H9 (cell line): Measurements from ENCODE around the gene ZNF804A. TPM values are rescaled to one million over a fixed set of nuclear protein-coding genes. Genes with fewer than 3 reads are reported as not detected.

Experiments
- DNase-seq: peaks from one replicate; pipeline ENCODE4 v3.0.0-alpha.2; 2017
- H2AFZ ChIP-seq: one replicate; pipeline ENCODE4 v1.6.1; 2013; ENCODE audit warnings: mild to moderate bottlenecking, low read length, control low read depth, moderate library complexity
- H2AK5ac ChIP-seq: 2 replicates; pipeline ENCODE4 v1.6.1; 2013; ENCODE audit warnings: low read length, control low read depth, mixed read lengths; ENCODE audit not compliant: insufficient read length
- H2BK120ac ChIP-seq: one replicate; pipeline ENCODE4 v1.6.1; 2013; ENCODE audit warnings: low read depth, mild to moderate bottlenecking, low read length, control low read depth, inconsistent platforms; ENCODE audit not compliant: poor library complexity, severe bottlenecking
- H2BK12ac ChIP-seq: 2 replicates; pipeline ENCODE4 v1.6.1; 2013; ENCODE audit warnings: low read length, control low read depth, mixed read lengths, low read depth; ENCODE audit not compliant: insufficient read length
- H2BK15ac ChIP-seq: 2 replicates; pipeline ENCODE4 v1.6.1; 2013; ENCODE audit warnings: low read depth, low read length, control low read depth
- H2BK20ac ChIP-seq: one replicate; pipeline ENCODE4 v1.6.1; 2013; ENCODE audit warnings: low read depth, mild to moderate bottlenecking, low read length, control low read depth, inconsistent platforms; ENCODE audit not compliant: poor library complexity, severe bottlenecking
- H2BK5ac ChIP-seq: 2 replicates; pipeline ENCODE4 v1.6.1; 2013; ENCODE audit warnings: low read length, control low read depth, mixed read lengths; ENCODE audit not compliant: insufficient read length
- H3K14ac ChIP-seq: 2 replicates; pipeline ENCODE4 v1.6.1; 2013; ENCODE audit warnings: low read length, control low read depth; ENCODE audit not compliant: insufficient read depth
- H3K18ac ChIP-seq: 2 replicates; pipeline ENCODE4 v1.6.1; 2013; ENCODE audit warnings: low read depth, mild to moderate bottlenecking, mixed read lengths, low read length, control low read depth; ENCODE audit not compliant: insufficient read length
- H3K23ac ChIP-seq: 2 replicates; pipeline ENCODE4 v1.6.1; 2013; ENCODE audit warnings: low read length, control low read depth, mixed read lengths, low read depth; ENCODE audit not compliant: insufficient read length
- H3K23me2 ChIP-seq: 2 replicates; pipeline ENCODE4 v1.6.1; 2013; ENCODE audit warnings: low read depth, mild to moderate bottlenecking, mixed read lengths, low read length, control low read depth; ENCODE audit not compliant: insufficient read length, poor library complexity, severe bottlenecking
- H3K27ac ChIP-seq: 2 replicates; pipeline ENCODE4 v1.5.1; 2013; ENCODE audit warnings: low read length, control low read depth, mixed read lengths, low read depth; ENCODE audit not compliant: insufficient read length
- H3K27me3 ChIP-seq: 2 replicates; pipeline ENCODE4 v1.6.1; 2013; ENCODE audit warnings: low read length, control low read depth, inconsistent platforms; ENCODE audit not compliant: insufficient read depth
- H3K4ac ChIP-seq: 2 replicates; pipeline ENCODE4 v1.6.1; 2013; ENCODE audit warnings: low read depth, mild to moderate bottlenecking, control low read depth, inconsistent platforms, low read length, moderate library complexity
- H3K4me1 ChIP-seq: 2 replicates; pipeline ENCODE4 v1.6.1; 2013; ENCODE audit warnings: low read length, control low read depth, inconsistent platforms; ENCODE audit not compliant: insufficient read depth
- H3K4me2 ChIP-seq: 2 replicates; pipeline ENCODE4 v1.6.1; 2013; ENCODE audit warnings: low read length, control low read depth, mixed read lengths; ENCODE audit not compliant: insufficient read length, insufficient read depth
- H3K56ac ChIP-seq: 2 replicates; pipeline ENCODE4 v1.6.1; 2013; ENCODE audit warnings: low read depth, mild to moderate bottlenecking, mixed read lengths, low read length, control low read depth; ENCODE audit not compliant: insufficient read length
- H3K79me1 ChIP-seq: 2 replicates; pipeline ENCODE4 v1.6.1; 2013; ENCODE audit warnings: low read depth, mild to moderate bottlenecking, moderate library complexity, low read length, control low read depth, inconsistent platforms; ENCODE audit not compliant: insufficient read depth, poor library complexity, severe bottlenecking
- H3K79me2 ChIP-seq: 2 replicates; pipeline ENCODE4 v1.6.1; 2013; ENCODE audit warnings: low read length, control low read depth, inconsistent platforms; ENCODE audit not compliant: insufficient read depth
- H3K9ac ChIP-seq: 2 replicates; pipeline ENCODE4 v1.6.1; 2013; ENCODE audit warnings: low read length, control low read depth, mixed read lengths; ENCODE audit not compliant: insufficient read length; ENCODE audit errors: extremely low read depth
- H3K9me3 ChIP-seq: one replicate; pipeline ENCODE4 v1.6.1; 2013; ENCODE audit warnings: low read depth, low read length, inconsistent platforms; ENCODE audit not compliant: control insufficient read depth
- H3T11ph ChIP-seq: one replicate; pipeline ENCODE4 v1.6.1; 2013; ENCODE audit warnings: mild to moderate bottlenecking, low read length, control low read depth, inconsistent platforms
- H4K20me1 ChIP-seq: one replicate; pipeline ENCODE4 v1.6.1; 2013; ENCODE audit not compliant: control insufficient read depth, insufficient read length, insufficient read depth
- H4K5ac ChIP-seq: 2 replicates; pipeline ENCODE4 v1.6.1; 2013; ENCODE audit warnings: low read depth, mild to moderate bottlenecking, mixed read lengths, low read length, control low read depth; ENCODE audit not compliant: insufficient read length
- H4K8ac ChIP-seq: replicated peaks from 2 replicates; pipeline ENCODE4 v1.6.1; 2013; ENCODE audit warnings: low read length, control low read depth, mixed read lengths, low read depth; ENCODE audit not compliant: insufficient read length
- H4K91ac ChIP-seq: 2 replicates; pipeline ENCODE4 v1.6.1; 2013; ENCODE audit warnings: low read depth, mild to moderate bottlenecking, moderate library complexity, mixed read lengths, low read length, control low read depth; ENCODE audit not compliant: insufficient read length
- H3K27ac Mint-ChIP-seq, 3 experiments: 2 replicates in 2 of 3; 3 replicates in 1 of 3; pipeline ENCODE4 v1.8.0; 2020 to 2021; ENCODE audit warnings: mixed read lengths in 3 of 3, mild to moderate bottlenecking in 1 of 3, moderate library complexity in 1 of 3
- H3K27me3 Mint-ChIP-seq: 2 replicates; pipeline ENCODE4 v1.8.0; 2021; ENCODE audit warnings: low read depth, mild to moderate bottlenecking, moderate library complexity, mixed read lengths
- H3K36me3 Mint-ChIP-seq, 3 experiments: 2 replicates in 2 of 3; 3 replicates in 1 of 3; pipeline ENCODE4 v1.8.0; 2020 to 2021; ENCODE audit warnings: low read depth in 3 of 3, mixed read lengths in 3 of 3; ENCODE audit not compliant: insufficient read depth in 1 of 3
- H3K4me1 Mint-ChIP-seq, 2 experiments: 2 replicates each; pipeline ENCODE4 v1.8.0; 2020; ENCODE audit warnings: mixed read lengths in 2 of 2
- H3K4me3 Mint-ChIP-seq, 2 experiments: 2 replicates in 1 of 2; 3 replicates in 1 of 2; pipeline ENCODE4 v1.8.0; 2020 to 2021; ENCODE audit warnings: mild to moderate bottlenecking in 2 of 2, mixed read lengths in 2 of 2, moderate library complexity in 1 of 2
- H3K9me3 Mint-ChIP-seq, 2 experiments: 2 replicates in 1 of 2; 3 replicates in 1 of 2; pipeline ENCODE4 v1.8.0; 2020; ENCODE audit warnings: mild to moderate bottlenecking in 2 of 2, mixed read lengths in 2 of 2, moderate library complexity in 1 of 2
- CTCF ChIP-seq: fragments of 200-600 bp; sonication (generic); conservative IDR thresholded peaks from 3 replicates; pipeline ENCODE4 v1.8.0; 2021; ENCODE audit warnings: antibody characterized with exemption, mild to moderate bottlenecking
- total RNA-seq: library from RNA; stranded (reverse); gene quantifications from 2 replicates; pipeline ENCODE4 v1.2.1, GENCODE V29; 2021

ZNF804A gene
- total RNA-seq, 1 experiment from 2014 or later: not detected

GRCh38 chr2:184945824-184946223 is 347.5 kb downstream of the ZNF804A start:
- Histone ChIP-seq H4K5ac (no peak overlapping the region), H2BK5ac (no peak overlapping the region), H3K79me2 (no peaks in the 10 kb centered on the region; the same call in 1 of the 2 replicates), H4K91ac (no peak overlapping the region), H3K14ac (no peak overlapping the region), H2BK20ac (no peak overlapping the region), H2AFZ (no peak overlapping the region), H3T11ph (no peak overlapping the region), H2BK12ac (no peak overlapping the region), H2AK5ac (no peak overlapping the region), H3K18ac (no peak overlapping the region), H3K56ac (no peak overlapping the region), H3K23me2 (no peaks in the 10 kb centered on the region), H3K4ac (no peak overlapping the region), H3K23ac (no peak overlapping the region), H3K9me3 (no peaks in the 10 kb centered on the region), H3K4me1 (no peaks in the 10 kb centered on the region), H3K27me3 (no peaks in the 10 kb centered on the region), H3K9ac (no peak overlapping the region), H2BK15ac (no peak overlapping the region), H3K27ac (no peak overlapping the region), H3K79me1 (no peaks in the 10 kb centered on the region), H4K20me1 (no peaks in the 10 kb centered on the region), H2BK120ac (no peak overlapping the region), H3K4me2 (no peak overlapping the region), H4K8ac (no peak overlapping the region)
- peaks cover 8% of the 10 kb centered on the region in 2 experiments for H3K4me1 Mint-ChIP-seq
- H3K27me3 Mint-ChIP-seq: no peaks in the 10 kb centered on the region
- H3K27ac Mint-ChIP-seq: peak overlapping the region in 1 of 3 experiments; percentile 92; a peak in 2 of 7 replicates
- DNase-seq: no peak
- no peaks in the 10 kb centered on the region for H3K36me3 Mint-ChIP-seq
- H3K9me3 Mint-ChIP-seq: no peaks in the 10 kb centered on the region
- no peak overlapping the region for H3K4me3 Mint-ChIP-seq
- TF ChIP-seq CTCF: no peak
